OCI-LY3 (cell line): ENCODE measurements around the gene ALDH1B1.

ENCODE experiments used
- EZH2phosphoT487 ChIP-seq: fragments of 200-600 bp; shearing (Covaris generic); IDR thresholded peaks from 2 replicates; pipeline ENCODE4 v1.6.1; 2018; ENCODE audit warnings: antibody characterized with exemption, mixed run types, low read depth
- TF ChIP-seq, protein P1 (sequence below): fragments of 200-600, 300-600 bp; sonication (generic); IDR thresholded peaks from 2 replicates; pipeline ENCODE4 v1.5.1; 2014; ENCODE audit warnings: antibody characterized with exemption, low read length, low read depth

DNA sequence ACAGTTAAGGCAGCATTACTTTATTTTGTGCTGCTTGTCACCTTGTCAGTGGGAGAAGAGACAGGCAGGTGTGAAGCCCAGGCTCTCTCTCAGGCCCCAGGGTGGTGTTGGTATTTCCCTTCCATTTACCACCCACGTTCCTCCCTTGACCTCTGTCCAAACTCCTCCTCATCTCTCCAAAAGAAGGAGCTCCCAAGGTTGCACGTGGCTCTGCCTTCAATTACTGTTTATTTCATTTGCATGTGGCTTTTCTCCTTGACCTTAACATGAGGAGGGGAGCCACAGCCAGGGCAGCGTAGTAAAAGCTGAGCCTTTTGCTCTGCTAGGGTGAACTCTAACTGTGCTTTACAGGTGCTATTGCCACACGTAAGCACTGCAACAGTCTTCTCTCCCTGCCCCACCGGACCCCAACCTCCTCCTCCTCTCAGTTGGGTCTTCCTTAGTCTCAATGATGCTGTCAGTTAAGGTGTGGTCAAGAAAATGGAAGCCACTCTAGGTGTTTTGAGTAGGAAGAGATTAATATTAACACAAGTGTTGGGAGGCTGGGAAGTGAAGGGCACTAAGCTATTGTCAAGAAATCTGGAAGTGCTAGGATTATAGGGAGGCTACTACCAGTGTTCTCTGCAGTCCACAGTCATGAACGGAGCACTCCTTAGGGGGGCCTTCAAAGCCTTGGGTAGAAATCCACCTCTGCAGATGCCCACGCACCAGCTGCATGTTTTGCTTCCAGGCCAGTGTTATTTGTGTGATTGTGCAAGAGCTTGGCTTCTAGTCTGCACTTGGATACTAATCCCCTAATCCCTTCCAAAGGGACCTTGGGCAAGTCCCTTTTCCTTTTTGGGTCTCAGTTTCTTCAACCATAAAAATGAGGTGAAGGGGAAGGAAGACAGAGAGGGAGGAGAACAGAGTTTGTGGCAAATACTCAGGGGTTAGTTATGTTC lies 3.9 kb upstream of the ALDH1B1 start:
- TF ChIP-seq, protein P1, sequence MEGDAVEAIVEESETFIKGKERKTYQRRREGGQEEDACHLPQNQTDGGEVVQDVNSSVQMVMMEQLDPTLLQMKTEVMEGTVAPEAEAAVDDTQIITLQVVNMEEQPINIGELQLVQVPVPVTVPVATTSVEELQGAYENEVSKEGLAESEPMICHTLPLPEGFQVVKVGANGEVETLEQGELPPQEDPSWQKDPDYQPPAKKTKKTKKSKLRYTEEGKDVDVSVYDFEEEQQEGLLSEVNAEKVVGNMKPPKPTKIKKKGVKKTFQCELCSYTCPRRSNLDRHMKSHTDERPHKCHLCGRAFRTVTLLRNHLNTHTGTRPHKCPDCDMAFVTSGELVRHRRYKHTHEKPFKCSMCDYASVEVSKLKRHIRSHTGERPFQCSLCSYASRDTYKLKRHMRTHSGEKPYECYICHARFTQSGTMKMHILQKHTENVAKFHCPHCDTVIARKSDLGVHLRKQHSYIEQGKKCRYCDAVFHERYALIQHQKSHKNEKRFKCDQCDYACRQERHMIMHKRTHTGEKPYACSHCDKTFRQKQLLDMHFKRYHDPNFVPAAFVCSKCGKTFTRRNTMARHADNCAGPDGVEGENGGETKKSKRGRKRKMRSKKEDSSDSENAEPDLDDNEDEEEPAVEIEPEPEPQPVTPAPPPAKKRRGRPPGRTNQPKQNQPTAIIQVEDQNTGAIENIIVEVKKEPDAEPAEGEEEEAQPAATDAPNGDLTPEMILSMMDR, result no peak
- TF ChIP-seq EZH2phosphoT487, result no peak
